Measurements from ENCODE around the gene ACOX3.
"Not testable (repeated sequence)": the region's sequence is repeated elsewhere in the genome, so short reads cannot be mapped to it uniquely, and the experiment has no call there.

Gene ACOX3

DNA sequence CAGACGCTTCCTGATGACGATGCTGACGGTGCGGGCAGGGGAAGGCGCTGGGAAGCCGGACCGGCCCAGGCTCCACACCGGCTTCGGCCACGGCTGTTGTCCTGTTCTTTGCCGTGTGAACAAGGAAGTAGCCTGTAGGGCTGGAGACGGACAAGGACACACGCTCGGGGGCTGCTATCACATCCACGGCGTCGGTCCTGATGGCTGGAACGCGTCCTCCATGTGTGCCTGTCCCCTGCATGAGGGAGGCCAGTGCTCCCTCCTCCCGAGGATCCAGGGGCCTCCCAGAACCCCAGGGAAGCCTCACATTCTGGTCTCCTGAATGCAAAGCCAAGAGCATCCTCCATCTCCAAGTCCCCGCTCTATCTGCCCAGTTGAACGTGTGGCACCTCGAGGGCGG lies 53.8 kb downstream of the ACOX3 start:
- no peak for DNase-seq

DNA sequence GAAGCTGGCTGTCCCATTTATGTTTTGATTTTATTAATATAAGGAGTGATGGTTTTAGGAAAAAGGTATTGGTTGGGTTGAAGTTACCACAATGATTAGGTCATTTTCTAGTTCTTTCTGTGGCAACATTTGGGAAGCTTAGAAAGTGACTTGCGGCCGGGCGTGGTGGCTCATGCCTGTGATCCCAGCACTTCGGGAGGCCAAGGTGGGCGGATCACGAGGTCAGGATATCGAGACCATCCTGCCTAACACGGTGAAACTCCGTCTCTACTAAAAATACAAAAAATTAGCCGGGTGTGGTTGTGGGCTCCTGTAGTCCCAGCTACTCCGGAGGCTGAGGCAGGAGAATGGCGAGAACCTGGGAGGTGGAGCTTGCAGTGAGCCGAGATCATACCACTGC lies 54.4 kb downstream of the ACOX3 start:
- DNase-seq: not testable (repeated sequence)

DNA sequence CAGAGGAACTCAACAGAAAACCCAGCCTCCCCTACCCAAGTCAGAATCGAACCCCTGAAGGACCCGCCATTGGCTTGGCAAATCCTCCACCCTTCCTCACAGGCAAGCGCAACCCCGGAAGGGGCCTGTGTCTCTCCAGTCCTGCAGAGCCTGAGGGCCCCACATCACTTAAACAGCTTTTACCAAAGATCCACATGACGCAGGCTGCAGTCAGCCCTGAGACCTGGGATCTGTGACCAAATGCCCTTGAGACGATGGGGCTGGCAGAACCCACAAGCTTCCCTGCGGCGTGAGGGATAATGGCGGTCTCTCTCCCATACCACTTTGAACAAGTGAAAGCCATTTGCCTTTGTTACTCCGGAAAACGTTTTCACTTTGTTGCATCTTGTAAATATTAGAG lies 54.9 kb downstream of the ACOX3 start:
- DNase-seq: no peak

DNA sequence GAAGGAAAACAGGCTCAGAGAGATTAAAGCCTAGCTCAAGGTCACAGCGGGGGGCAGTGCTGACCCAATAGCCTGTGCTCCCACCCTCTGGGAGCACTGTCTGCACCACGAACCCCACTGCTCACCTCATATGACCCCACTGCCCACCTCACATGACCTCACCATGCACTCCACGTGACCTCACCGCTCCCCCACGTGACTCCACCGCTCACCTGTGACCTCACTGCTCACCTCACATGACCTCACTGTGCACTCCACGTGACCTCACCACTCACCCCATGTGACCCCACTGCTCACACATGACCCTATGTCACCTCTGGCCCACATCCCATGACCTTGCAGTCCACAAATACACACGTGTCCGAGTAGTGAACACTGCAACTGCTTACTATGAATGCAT lies 55.4 kb downstream of the ACOX3 start:
- DNase-seq: no peak

DNA sequence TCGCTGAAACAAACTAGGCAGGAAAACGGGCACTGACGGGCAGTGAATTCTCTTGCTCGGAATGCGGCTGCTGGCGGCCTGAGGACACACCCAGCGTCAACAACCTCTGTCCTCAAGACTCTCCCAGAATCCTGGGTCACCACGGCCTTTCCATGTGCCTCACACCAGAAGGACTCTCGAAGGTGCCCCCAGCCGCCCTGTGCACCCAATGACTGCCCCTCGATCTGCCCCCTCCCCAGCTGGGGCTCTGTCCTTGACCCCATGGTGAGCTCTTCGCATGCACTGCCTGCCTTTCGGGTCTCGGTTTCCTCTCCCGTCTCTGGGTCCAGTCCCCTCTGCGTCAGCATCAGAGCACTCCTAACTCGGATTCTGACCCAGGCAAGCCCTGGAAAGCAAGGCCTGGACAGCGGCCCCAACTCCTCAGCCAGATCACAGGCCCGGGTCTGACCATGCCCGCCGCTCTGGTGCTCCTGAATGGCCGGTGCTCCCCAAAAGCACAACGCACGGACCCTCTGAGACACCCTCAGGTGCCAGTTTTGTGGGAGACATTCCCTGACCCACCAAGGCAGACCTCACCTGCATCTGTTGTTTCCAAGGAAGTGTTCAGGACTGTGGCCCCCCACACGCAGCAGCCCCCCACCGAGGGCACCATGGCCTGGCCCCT lies 56.0 kb downstream of the ACOX3 start:
- DNase-seq: no peak

DNA sequence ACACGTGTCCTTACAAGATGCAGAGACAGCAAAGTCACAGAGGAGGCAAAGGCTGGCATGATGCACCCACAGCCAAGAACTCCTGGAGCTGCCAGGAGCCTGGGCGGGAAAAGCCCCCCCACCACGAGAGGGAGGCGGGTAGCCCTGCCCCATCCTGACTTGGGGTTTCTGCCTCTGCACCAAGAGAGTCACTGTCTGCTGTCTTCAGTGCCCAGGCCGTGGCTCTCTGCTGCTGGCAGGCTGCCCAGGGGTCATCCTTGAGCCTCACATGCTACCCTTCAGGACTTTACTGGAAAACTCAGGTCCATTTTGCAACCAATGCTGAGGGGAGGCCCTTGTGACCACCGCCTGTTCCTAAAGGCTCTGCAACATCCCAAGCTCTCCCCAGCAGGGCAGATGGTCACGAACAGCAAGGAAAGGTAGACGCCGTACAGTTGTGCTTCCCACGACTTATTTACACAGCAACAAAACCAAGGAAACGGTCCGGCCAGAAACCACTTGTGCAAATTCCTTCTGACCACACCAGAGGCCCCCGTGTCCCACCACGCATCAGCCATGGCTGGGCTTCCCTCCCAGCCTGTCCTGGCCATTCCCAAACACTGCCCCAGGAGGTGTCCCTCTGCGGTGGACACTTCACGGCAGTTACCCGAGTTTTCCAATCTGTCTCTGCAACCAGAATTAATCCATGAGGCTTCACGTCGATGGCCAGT lies 56.9 kb downstream of the ACOX3 start:
- DNase-seq: no peak

DNA sequence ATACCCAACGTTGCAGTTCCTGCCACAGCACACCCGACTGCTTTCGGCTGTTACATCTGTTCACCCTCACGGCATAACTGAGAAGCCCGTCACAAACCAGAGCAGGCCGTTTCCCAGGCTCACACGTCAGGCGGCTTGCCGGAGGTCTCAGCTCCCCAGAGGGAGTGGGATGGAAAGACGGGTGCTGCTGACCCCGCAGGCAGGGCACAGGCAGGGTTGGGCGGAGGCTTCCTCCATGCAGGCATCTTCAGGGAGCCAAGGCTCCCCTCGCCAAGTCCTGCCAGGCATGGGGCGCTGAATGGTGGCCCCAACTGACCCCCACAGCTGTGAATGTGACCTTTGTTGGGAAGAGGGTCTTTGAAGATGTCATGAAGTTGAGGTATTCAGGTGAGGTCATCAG lies 57.5 kb downstream of the ACOX3 start:
- no peak for DNase-seq

DNA sequence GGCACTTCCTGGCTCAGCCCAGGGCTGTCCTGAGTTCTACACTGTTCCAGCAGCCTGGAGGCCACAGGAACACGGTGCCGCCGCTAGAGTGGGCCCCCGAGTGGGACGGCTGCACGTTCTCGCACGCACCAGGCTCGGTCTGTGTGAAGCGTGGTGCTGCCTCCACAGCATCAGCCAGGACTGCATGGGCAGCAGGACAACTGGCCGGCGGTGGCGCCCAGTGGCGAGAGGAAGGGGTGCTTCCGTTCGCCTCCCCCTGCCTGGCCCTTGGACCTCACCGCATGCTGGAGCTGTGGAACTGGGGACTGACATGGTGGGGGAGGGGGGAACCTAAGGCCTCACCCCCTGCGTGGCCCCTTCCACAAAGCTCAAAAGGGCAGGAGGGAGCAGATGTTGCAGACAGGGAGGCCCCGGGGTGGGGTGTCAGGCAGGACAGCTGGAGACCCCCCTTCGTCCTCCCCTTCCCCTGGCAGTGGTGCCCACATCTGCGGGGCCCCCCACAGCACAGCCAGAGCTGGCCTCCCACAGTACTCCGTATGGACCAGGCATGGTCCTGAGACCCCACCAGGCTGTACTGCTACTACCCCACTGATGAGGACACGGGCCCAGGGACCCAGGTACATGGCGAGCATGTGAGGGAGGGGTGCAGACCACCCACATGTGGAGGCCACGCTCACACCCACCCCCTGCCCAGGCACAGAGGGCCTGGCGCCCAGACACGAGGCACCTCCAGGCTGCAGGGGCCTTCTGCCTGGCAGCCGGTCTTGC lies 58.5 kb downstream of the ACOX3 start:
- no peak for DNase-seq

DNA sequence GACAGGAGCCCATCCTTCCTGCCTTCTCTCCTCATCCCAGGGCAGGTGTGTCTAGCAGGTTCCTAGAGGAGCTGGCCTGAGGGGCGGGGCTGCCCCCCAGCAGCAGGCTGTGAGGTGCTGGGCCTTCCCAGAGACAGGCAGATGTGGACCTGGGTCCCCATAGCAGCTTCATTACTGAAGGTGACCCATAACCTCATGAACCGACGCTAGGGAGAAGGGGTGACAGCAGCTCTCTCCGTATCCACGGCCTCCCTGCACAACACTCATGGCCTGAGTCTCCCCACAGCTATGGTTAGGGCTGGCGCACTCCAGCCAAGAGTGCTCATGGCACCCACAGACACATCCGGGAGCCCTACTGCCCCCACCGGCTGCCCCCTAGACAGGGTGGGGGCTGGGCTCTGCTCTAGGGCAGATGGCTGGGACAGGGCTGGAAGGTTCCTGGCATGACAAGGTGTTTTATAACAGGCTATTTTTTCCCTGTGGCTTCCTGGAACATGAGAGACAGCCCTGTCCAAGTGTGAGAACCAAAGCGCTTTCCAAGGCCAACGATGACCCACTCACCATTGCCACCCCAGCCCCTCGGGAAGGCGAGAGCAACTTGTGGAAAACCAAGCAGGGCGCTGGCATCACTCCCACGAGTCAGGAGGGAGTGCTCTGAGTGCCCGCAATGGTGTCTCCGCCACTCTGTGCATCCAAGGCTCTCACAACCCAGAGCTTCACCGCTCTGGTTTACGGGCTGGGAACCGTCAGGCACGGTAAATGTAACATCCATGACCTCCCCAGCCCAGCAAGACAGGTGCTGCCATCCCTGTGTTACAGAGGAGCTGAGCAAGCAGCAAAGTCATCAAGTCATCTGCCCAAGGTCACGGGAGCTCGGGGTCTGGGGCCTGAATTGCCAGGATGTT lies 59.8 kb downstream of the ACOX3 start:
- DNase-seq: peak in 1 of 14 donors; percentile 6

DNA sequence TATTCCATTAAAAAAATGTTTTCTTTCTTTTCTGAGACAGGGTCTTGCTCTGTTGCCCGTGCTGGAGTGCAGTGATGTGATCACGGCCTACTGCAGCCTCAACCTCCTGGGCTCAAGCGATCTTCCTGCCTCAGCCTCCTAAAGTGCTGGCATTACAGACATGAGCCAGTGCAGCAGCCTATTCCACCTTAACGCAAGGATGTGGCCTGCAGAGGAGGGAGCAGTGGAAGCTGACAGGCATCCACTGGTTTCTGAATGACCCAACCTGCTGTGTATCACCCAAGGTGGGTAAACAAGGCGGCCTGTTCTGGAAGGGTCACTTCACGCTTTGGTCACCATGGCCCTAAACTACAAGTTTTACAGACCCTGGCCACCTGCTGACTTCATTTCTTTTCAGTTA lies 60.8 kb downstream of the ACOX3 start:
- no peak for DNase-seq

DNA sequence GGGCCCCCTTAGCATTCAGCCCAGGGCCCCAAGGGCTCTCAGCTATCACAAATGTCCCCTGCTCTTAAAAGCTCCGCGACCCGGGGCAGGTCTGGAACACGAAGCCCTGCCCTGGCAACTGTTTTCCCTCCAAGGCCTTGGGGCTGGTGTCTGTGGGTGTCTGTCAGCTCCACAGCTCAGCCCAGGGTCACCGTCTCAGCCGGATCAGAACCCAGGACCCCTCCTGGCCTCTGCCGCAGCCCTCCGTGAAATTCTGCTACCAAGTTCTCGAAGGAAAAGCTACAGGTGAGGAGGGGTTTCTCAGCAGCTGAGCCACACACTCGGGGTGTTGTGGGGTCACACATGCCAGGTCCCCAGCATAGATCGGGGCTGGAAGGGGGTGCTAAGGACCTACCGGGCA lies 61.2 kb downstream of the ACOX3 start:
- DNase-seq: no peak

DNA sequence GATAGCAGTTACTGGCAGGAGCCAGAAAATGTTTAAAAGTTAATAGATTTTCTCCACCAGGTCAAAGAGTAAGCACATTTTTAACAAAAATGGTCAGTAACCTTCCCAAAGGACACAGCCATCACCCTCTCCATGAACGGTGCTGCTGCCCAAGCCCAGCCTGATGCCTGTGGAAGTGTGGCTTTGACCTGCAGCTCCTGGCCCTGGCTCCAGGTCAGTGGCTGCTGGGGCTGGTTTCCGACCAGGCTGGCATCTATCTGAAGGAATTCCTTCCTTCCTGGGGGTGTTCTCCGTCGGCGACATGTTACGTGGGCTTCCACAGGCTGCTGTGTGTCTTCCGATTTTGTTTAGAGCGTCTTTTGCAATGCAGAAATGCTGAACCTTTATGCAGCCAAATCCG lies 61.7 kb downstream of the ACOX3 start:
- no peak for DNase-seq

DNA sequence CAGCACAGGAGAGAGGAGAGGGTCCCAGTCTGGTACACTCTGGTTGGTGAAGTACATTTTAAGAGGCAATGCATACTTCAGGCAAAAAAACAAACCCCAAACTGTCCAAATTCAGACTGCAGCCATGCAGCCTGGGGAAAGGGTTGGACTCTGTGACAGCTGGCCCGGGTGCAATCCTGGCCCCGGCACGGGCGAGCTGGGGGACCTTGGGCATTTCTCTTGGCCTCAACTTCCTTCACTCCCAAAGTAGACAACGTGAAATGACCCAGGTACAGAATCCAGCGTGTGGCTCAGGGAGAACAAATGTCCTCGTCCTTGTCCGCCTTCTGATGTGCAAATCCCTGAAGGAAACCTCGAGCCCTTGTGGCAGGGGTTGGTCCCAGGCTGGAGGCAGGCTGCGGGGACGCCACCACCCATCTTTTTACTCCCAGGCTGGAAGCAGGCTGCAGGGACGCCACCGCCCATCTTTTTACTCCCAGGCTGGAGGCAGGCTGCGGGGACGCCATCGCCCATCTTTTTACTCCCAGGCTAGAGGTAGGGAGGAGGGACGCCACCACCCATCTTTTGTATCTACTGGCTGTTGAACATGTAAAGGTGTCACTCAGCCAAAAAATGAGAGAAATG lies 62.3 kb downstream of the ACOX3 start:
- DNase-seq: no peak

DNA sequence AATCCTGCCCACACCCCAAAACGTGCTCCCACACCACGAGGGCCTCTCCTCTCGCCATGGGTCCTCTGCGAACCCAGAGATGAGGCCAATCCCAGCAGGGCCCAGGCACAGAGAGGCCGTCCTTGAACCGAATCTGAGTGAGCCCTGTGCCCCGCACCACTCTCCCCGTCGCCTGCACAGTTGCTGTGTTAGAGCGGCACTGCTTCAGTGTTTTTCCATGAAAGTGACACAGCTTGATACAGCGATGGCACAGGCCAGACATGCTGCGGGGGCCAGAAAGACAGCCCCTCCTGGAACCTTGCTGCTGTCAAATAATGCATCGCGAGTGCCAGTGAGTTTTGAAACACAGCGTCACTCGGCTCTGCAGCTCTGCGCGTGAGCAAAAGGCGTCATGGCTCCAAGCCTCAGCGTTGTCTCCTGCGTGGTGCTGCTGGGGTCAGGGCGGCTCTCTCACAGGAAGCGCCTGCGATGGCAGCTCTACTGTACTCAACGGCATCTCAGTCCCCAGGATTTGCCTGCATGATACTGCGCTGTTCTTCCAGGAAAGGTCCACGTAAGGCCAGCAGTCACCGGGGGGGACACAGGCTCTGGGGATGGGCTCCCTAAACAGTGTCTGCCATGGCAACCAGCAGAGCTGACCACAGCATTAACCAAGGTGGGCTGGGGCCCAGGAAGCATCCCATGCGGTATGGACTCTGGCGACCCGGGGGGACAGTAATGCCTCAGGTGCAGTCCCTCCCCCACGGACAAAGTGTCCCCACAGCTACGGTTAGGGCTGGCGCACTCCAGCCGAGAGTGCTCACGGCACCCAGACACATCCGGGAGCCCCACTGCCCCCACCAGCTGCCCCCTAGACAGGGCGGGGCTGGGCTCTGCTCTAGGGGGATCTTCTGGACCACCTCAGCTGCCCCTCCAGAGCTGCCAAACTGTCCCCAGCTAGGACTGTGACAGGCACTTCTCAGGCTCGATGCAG lies 63.1 kb downstream of the ACOX3 start:
- no peak for DNase-seq

DNA sequence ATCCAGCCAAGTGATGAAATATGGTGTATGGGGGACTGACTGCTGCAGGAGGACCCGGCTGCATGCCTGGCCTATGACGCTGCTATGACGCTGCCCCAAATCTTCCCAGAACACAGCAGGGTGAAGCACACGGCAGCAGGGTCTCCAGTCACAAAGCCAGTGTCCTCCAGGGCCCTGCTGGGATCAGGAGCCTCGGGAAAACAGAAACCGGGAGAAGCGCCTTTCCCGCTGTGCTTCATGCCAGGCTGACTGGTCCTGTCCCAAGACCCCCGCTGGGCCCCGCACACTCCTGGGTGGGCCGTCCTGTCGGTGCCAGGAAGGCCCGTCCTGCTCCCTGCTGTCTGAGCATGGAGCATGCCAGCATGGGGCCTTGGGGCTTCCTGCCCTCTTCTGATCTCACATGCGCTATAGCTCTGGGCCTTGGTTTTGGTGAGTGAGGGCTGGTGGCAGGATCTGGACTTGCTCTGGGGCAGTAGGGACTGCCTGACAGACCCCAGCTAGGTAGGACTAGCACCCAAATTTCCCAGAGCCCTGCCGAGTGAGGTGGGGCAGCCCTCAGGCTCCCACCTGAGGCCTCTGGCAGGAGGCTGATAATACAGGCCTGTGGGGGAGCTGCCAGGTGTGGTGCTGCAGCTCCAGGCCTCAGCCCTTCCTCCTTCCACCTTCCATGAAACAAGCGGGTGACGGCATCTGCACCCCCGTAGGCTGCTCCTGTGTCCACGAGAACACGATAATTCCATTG lies 64.0 kb downstream of the ACOX3 start:
- no peak for DNase-seq

DNA sequence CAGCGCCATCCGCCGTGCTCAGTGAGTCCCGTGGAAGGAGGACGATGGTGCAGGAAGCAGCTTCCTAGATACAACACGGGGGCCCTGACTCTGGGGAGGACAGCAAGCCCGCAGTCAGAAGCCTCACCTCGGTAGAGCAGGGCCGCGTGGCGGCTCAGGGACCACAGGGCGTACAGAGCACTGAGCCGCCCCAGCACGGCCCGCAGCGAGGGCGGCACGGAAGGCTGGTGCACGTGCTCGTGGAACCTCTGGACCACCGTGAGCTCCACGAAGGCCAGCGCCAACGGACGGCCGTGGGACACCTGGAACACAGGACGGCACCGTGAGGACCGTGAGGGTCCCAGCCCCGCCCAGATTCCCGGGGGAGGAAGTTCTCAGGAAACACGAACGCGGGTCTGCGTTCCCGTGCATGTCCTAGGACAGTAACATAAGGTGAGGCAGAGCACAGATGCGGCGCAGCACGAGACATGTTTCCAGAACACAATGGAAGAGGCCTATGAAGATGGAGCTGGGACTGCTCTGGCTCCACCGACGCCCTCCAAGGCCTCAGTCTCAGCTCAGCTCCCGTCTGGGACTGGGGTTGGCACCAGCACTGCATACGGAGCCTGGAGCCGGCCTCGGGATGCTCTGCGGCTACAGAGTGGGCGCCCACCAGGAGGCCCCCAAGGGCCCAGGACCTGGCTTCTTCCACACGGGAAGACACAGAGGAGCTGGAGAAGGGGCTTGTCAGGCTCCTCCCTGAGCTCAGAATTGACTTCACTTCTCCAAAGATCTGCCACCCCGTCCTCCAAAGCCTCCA lies 65.5 kb downstream of the ACOX3 start:
- no peak for DNase-seq

DNA sequence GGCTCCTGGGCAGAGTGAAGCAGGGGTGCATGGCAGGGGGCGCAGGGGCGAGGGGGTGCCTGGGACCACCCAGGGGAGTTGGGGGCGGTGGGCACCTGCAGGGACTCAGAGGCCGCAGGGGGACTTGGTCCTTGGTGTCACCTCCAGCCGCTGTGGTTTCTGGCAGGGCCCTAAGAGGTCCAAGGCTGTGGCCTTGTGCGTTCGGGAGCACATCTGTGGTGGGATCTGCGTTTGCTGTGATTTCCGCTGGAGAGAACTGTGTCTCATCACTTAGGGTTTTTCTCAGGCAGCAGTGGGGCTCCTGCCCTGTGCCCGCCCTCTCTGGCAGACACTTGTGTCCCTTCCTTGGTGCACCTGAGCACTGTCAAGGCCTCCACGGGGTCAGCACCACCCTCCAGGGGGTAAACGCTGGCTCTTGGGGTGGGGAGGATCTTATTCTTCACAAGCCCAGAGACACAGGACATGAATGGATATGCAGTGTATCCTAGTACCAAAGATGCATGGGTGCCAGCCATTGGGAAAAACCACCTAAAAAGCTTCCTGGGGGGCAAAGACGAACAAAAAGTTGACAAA lies 66.5 kb downstream of the ACOX3 start:
- no peak for DNase-seq

DNA sequence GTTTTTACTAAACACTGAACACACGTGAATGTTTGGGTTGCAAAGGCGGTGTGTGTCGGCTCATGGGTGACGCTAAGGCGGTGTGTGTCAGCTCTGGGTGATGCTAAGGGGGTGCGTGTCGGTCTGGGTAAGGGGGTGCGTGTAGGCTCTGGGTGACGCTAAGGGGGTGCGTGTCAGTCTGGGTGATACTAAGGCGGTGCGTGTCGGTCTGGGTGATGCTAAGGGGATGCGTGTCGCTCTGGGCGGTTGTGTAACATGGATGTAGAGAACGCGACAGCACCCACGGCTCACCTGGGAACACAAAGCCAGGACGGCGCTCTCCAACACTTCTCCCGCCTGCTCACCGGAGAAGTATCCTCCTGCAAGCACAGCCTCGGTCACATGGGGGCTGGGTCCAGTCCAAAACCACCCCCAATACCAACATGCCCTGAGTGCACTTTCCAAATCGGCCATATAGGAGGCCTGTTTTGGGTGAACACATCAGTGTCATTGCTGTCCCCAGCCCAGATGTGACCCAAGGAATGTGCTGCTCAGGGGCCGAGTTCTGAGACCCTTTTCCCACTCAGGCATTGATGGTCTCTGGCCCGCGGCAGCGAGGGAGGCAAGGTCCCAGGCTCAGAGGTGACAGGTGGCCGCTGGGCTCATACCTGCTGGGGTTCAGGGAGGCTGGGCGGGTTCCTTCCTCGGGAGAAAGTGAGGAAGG lies 67.1 kb downstream of the ACOX3 start:
- DNase-seq: no peak
